Kidney epithelial cell (primary cell): ENCODE measurements around the gene BIN2. TPM values are rescaled to one million over a fixed set of nuclear protein-coding genes. Genes with fewer than 3 reads are reported as not detected.
"Not testable (repeated sequence)": the region's sequence is repeated elsewhere in the genome, so short reads cannot be mapped to it uniquely, and the experiment has no call there.

ENCODE experiments used
- DNase-seq: peaks from one replicate; pipeline ENCODE4 v3.0.0-alpha.2; 2010; ENCODE audit warnings: low read depth
- H3K27me3 ChIP-seq: 2 replicates; pipeline ENCODE4 v1.6.0; 2011; ENCODE audit warnings: low read length; ENCODE audit not compliant: control insufficient read depth, insufficient read depth
- H3K36me3 ChIP-seq: 2 replicates; pipeline ENCODE4 v1.5.1; 2011; ENCODE audit warnings: low read length; ENCODE audit not compliant: control insufficient read depth, insufficient read depth
- H3K4me3 ChIP-seq: 2 replicates; pipeline ENCODE4 v1.5.1; 2011; ENCODE audit warnings: low read depth, mild to moderate bottlenecking, control low read depth, low read length
- CTCF ChIP-seq: IDR thresholded peaks from 2 replicates; pipeline ENCODE4 v1.5.1; 2011; ENCODE audit warnings: mild to moderate bottlenecking, moderate library complexity, low read length, control low read depth, inconsistent platforms; ENCODE audit not compliant: insufficient read depth, poor library complexity, severe bottlenecking
- total RNA-seq: library from RNA; depleted of rRNA; stranded (reverse); fragments of >200 nt; gene quantifications from 2 replicates; pipeline ENCODE4 v1.2.3, GENCODE V29; 2015

Gene BIN2
- total RNA-seq, 1 donor from 2014 or later = not detected

- Histone ChIP-seq H3K36me3 (no peaks in the 10 kb centered on the region), H3K4me3 (no peak overlapping the region), H3K27me3 (no peaks in the 10 kb centered on the region)
- DNase-seq = no peak
- no peak for TF ChIP-seq CTCF
Measured at GRCh38 chr12:51343201-51343600, 19.2 kb upstream of the BIN2 start.

- no peak overlapping the region for H3K4me3 ChIP-seq
- no peak for TF ChIP-seq CTCF
- no peaks in the 10 kb centered on the region for H3K36me3 ChIP-seq
- DNase-seq = no peak
- H3K27me3 ChIP-seq = no peaks in the 10 kb centered on the region
Measured at GRCh38 chr12:51342416-51342815, 18.4 kb upstream of the BIN2 start.

GRCh38 chr12:51341251-51342007, 17.5 kb upstream of the BIN2 start:
- peak; percentile 98 for TF ChIP-seq CTCF

DNA sequence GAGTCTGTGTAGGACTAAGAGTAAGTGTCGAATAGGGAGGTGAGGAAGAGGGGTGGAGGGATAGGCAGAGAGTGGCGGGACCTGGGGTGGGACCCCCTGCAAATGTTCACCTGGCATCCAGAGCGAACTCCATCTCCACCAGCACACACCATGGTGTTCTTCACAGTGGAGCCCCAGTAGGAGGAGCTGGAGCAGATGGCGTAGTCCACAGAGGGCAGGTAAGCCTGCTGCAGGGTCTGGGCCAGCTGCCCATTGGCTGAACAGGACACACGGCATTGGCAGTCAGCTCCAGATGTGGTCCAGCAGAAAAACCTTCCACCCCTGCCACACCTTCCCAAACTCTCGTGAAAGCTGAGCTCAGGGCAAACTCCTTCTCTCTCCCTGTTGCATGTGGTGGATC, 15.8 kb upstream of the BIN2 start:
- Histone ChIP-seq H3K36me3 (no peaks in the 10 kb centered on the region), H3K4me3 (no peak overlapping the region), H3K27me3 (no peaks in the 10 kb centered on the region)
- no peak for DNase-seq
- no peak for TF ChIP-seq CTCF

More at GRCh38 chr12:51341251-51342007, 17.5 kb upstream of the BIN2 start:
- DNase-seq = no peak
- H3K27me3 ChIP-seq = no peaks in the 10 kb centered on the region
- H3K4me3 ChIP-seq = no peak overlapping the region
- H3K36me3 ChIP-seq = no peaks in the 10 kb centered on the region

- DNase-seq, H3K36me3 ChIP-seq, H3K4me3 ChIP-seq, H3K27me3 ChIP-seq: not testable (repeated sequence)
Measured at GRCh38 chr12:51337336-51337735, 13.4 kb upstream of the BIN2 start.

DNA sequence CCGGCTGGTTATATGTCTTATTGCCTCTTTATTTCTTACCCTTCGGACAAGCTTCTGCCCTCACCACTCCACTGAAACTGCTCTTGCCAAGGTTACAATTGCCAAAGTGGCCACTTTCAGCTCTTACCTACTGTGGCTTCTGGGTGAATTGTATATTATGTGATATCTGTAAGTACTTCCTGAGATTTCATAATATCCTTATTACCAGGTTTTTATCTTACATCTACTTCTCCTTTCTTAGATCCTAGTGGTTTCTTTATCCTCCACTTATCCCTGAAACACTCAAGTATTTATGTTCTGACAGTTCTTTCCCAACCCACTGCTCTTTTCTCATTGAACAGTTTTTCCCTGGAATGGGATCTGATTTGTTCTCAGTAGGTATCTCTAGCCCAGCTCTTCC, 12.0 kb upstream of the BIN2 start:
- no peak for DNase-seq
- no peak for TF ChIP-seq CTCF
- no peaks in the 10 kb centered on the region for H3K27me3 ChIP-seq
- H3K4me3 ChIP-seq = no peak overlapping the region
- no peaks in the 10 kb centered on the region for H3K36me3 ChIP-seq
